Bone marrow (tissue), 2 donors: ENCODE results near the gene SSC5D.

Experiments
- DNase-seq, 2 donors: peaks; one replicate each; lab custom pipeline; 2025; lab: John Stamatoyannopoulos, UW

The SSC5D gene

GRCh38 chr19:55554741-55555152 lies 66.5 kb downstream of the SSC5D start:
- DNase-seq, result no peak

- DNase-seq, result no peak
Observed at GRCh38 chr19:55559684-55560083, 71.4 kb downstream of the SSC5D start.

- no peak for DNase-seq
Observed at GRCh38 chr19:55563261-55563690, 75.0 kb downstream of the SSC5D start.

- no peak for DNase-seq
Observed at GRCh38 chr19:55566823-55567222, 78.6 kb downstream of the SSC5D start.

GRCh38 chr19:55567708-55568328 lies 79.6 kb downstream of the SSC5D start:
- DNase-seq, result no peak
